ENCODE data around the gene DOCK2. TPM values are rescaled to one million over a fixed set of nuclear protein-coding genes. Genes with fewer than 3 reads are reported as not detected.

Gene DOCK2
- total and polyA plus RNA-seq, 2 donors (not counting 3 experiments of a cell fraction or from before 2014, with no cell fraction given) = 0.62 to 4.8 TPM

DNA sequence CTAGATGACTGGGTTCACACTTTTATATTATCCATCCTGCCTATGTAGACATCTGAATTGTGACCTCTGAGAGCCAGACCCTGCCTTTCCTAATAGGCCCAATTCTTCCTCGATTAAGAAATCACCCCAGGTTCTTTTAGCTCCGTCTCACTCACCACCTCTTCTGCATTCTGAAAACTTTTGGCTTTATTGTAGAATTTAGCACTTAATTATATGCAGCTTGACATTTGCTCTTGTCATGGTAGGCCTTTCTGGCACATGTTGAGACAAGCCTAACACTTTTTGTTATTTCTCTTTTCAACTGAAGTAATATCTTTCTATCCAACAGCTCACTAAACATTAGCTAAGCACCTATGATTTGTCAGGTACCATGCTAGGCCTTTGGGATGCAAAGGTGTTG lies 180.0 kb downstream of the DOCK2 start:
- Histone ChIP-seq H4K20me1 (replicated peaks; ENCODE audit: control insufficient read depth, extremely low read depth, insufficient read depth, low read length) (no peaks in the 10 kb centered on the region), H3K4me3 (replicated peaks in 1 of 3; ENCODE audit: insufficient read depth in 1 of 3, low read depth in 1 of 3, low read length in 3 of 3) (no peak overlapping the region), H3K9me1 (replicated peaks; ENCODE audit: control insufficient read depth, extremely low read depth, insufficient read depth, low read length) (no peaks in the 10 kb centered on the region), H2AFZ (ENCODE audit: low read depth, low read length) (no peak overlapping the region), H3K79me2 (ENCODE audit: control insufficient read depth, insufficient read depth, low read length) (no peaks in the 10 kb centered on the region), H3K27me3 (ENCODE audit: control insufficient read depth in 2 of 2, insufficient read depth in 2 of 2, low read length in 2 of 2) (no peaks in the 10 kb centered on the region), H3K4me1 (ENCODE audit: control insufficient read depth, extremely low read depth, insufficient read depth, low read length) (no peaks in the 10 kb centered on the region), H3K9ac (replicated peaks; ENCODE audit: extremely low read depth, insufficient read depth, low read length) (no peak overlapping the region), H3K27ac (ENCODE audit: insufficient read depth, low read depth, low read length) (no peak overlapping the region), H3K9me3 (replicated peaks; ENCODE audit: control insufficient read depth, insufficient read depth, low read length) (no peaks in the 10 kb centered on the region), H3K4me2 (ENCODE audit: insufficient read depth, low read length) (no peak overlapping the region), H3K36me3 (ENCODE audit: control insufficient read depth in 2 of 2, extremely low read depth in 1 of 2, insufficient read depth in 2 of 2, low read length in 2 of 2) (no peaks in the 10 kb centered on the region)
- intact Hi-C loops (cut with micrococcal nuclease) (no loop called here), dilution Hi-C loops (cut with MboI; ENCODE audit: extremely low pct_ligation_motif_present, low sequenced_read_pairs) (no loop called here)
- no TSS peak for BruUV-seq (replicated peaks)
- CTCF ChIA-PET = interaction anchor here (1.5 kb wide), 1 partner anchor 11 kb away, joined by 3 read pairs; no protein-coding TSS in a partner anchor
- POLR2A ChIA-PET = no interaction called here
- TF ChIP-seq JUN (IDR thresholded peaks at IDR 0.05; ENCODE audit: borderline replicate concordance, insufficient read depth, insufficient read length, low read depth) (no peak), POLR2AphosphoS5 (IDR thresholded peaks at IDR 0.05; ENCODE audit: insufficient read depth, low read depth, low read length) (no peak), MYC (IDR thresholded peaks at IDR 0.05; ENCODE audit: low read depth, low read length) (no peak), EZH2 (IDR thresholded peaks at IDR 0.05; ENCODE audit: borderline replicate concordance, low read depth, low read length, severe bottlenecking) (no peak), GATA2 (IDR thresholded peaks at IDR 0.05; ENCODE audit: insufficient read depth, insufficient read length, low read depth, low read length) (no peak)
- FAIRE-seq (no peak), DNase-seq (ENCODE audit: low read depth, low spot score) (no peak)

DNA sequence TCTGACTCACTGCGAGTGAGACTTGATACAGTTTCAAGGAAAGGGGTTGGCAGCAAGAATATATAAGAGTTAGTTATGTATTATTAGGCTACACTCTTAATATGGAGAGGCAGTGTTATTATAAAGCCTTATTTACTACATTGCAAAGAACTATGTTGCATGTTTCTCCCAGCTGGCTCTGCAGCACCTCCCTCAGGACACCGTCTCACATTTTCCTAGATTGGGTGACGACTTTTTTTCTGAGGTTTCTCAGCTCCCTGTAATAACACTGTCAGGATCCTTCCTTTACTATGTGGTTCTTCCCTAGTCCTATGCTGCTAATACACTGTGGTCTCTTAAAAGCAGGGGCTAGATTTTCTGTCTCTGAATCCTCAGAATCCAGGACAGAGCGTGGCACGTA lies 189.5 kb downstream of the DOCK2 start:
- no peak for DNase-seq (ENCODE audit: low read depth, low spot score)
- Histone ChIP-seq H2AFZ (ENCODE audit: low read depth, low read length) (no peak overlapping the region), H3K9me3 (replicated peaks; ENCODE audit: control insufficient read depth, insufficient read depth, low read length) (no peaks in the 10 kb centered on the region), H4K20me1 (replicated peaks; ENCODE audit: control insufficient read depth, extremely low read depth, insufficient read depth, low read length) (no peaks in the 10 kb centered on the region), H3K4me3 (replicated peaks in 1 of 3; ENCODE audit: insufficient read depth in 1 of 3, low read depth in 1 of 3, low read length in 3 of 3) (no peak overlapping the region), H3K9me1 (replicated peaks; ENCODE audit: control insufficient read depth, extremely low read depth, insufficient read depth, low read length) (no peaks in the 10 kb centered on the region), H3K27me3 (ENCODE audit: control insufficient read depth in 2 of 2, insufficient read depth in 2 of 2, low read length in 2 of 2) (no peaks in the 10 kb centered on the region), H3K4me2 (ENCODE audit: insufficient read depth, low read length) (no peak overlapping the region), H3K27ac (ENCODE audit: insufficient read depth, low read depth, low read length) (no peak overlapping the region), H3K79me2 (ENCODE audit: control insufficient read depth, insufficient read depth, low read length) (no peaks in the 10 kb centered on the region), H3K36me3 (ENCODE audit: control insufficient read depth in 2 of 2, extremely low read depth in 1 of 2, insufficient read depth in 2 of 2, low read length in 2 of 2) (no peaks in the 10 kb centered on the region), H3K9ac (replicated peaks; ENCODE audit: extremely low read depth, insufficient read depth, low read length) (no peak overlapping the region), H3K4me1 (ENCODE audit: control insufficient read depth, extremely low read depth, insufficient read depth, low read length) (no peaks in the 10 kb centered on the region)
- BruUV-seq (replicated peaks) = no TSS peak
- ChIA-PET POLR2A (no interaction called here), CTCF (interaction anchor here (0.7 to 2.4 kb wide), 4 partner anchors 24 to 154 kb away, joined by 3 to 7 read pairs (median 4); partner anchors contain the start of gene INSYN2B)
- FAIRE-seq = no peak
- intact Hi-C loops (cut with micrococcal nuclease) = no loop called here
- TF ChIP-seq, protein P1, sequence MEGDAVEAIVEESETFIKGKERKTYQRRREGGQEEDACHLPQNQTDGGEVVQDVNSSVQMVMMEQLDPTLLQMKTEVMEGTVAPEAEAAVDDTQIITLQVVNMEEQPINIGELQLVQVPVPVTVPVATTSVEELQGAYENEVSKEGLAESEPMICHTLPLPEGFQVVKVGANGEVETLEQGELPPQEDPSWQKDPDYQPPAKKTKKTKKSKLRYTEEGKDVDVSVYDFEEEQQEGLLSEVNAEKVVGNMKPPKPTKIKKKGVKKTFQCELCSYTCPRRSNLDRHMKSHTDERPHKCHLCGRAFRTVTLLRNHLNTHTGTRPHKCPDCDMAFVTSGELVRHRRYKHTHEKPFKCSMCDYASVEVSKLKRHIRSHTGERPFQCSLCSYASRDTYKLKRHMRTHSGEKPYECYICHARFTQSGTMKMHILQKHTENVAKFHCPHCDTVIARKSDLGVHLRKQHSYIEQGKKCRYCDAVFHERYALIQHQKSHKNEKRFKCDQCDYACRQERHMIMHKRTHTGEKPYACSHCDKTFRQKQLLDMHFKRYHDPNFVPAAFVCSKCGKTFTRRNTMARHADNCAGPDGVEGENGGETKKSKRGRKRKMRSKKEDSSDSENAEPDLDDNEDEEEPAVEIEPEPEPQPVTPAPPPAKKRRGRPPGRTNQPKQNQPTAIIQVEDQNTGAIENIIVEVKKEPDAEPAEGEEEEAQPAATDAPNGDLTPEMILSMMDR (IDR thresholded peaks at IDR 0.05; ENCODE audit: extremely low read depth in 1 of 2, insufficient read depth in 1 of 2, low read depth in 1 of 2, low read length in 2 of 2) = peak; percentile 8 to 10
- TF ChIP-seq POLR2A (IDR thresholded peaks at IDR 0.05; ENCODE audit: low read depth, low read length) = no peak
- no peak for TF ChIP-seq GATA2 (IDR thresholded peaks at IDR 0.05; ENCODE audit: insufficient read depth, insufficient read length, low read depth, low read length)
- dilution Hi-C loops (cut with MboI; ENCODE audit: extremely low pct_ligation_motif_present, low sequenced_read_pairs) = no loop called here
